Measurements from ENCODE around the gene MGAT5B. TPM values are rescaled to one million over a fixed set of nuclear protein-coding genes. Genes with fewer than 3 reads are reported as not detected.
A peak's percentile ranks its signal among the peaks of the same experiment; 100 is the strongest.

MGAT5B gene
- total and polyA plus RNA-seq, 10 donors, result 0.02 to 2.0 (median 0.75) TPM

GRCh38 chr17:76948726-76949342, 80.6 kb downstream of the MGAT5B start:
- Histone ChIP-seq H3K36me3 (no peaks in the 10 kb centered on the region), H3K4me1 (peaks cover 0 to 29% (median 0%) of the 10 kb centered on the region in 6 donors), H3K27ac (no peak overlapping the region), H3K4me3 (no peak overlapping the region), H3K9me3 (no peaks in the 10 kb centered on the region), H3K27me3 (replicated peaks in 1 of 7) (peaks cover 0 to 18% (median 0%) of the 10 kb centered on the region in 7 donors)
- DNase-seq, result no peak
- WGBS, 5 donors, result 77 to 86% (median 83%) methylated on average over 9 to 27 of the region's 27 CpGs
- intact Hi-C loops (cut with DNase I; ENCODE audit: low total_unique reads), result no loop called here
- TF ChIP-seq POLR2AphosphoS5 (IDR thresholded peaks at IDR 0.05), result peak in 1 of 3 donors; percentile 27
- TF ChIP-seq POLR2A (IDR thresholded peaks at IDR 0.05), result no peak

- intact Hi-C loops (cut with DNase I; ENCODE audit: low total_unique reads), result no loop called here
- H3K4me3 ChIP-seq, result no peak overlapping the region
- no peaks in the 10 kb centered on the region for H3K9me3 ChIP-seq
- peaks cover 0 to 29% (median 0%) of the 10 kb centered on the region in 6 donors for H3K4me1 ChIP-seq
- H3K36me3 ChIP-seq, result no peaks in the 10 kb centered on the region
- H3K27ac ChIP-seq, result no peak overlapping the region
- WGBS, 5 donors, result 58 to 72% (median 69%) methylated on average over 18 of the region's 18 CpGs
- TF ChIP-seq CTCF (IDR thresholded peaks at IDR 0.05 in 8 of 11, conservative IDR thresholded peaks at IDR 0.05 in 3 of 11) (no peak), POLR2A (IDR thresholded peaks at IDR 0.05) (no peak), POLR2AphosphoS5 (IDR thresholded peaks at IDR 0.05) (no peak)
- DNase-seq, result no peak
- peaks cover 0 to 18% (median 0%) of the 10 kb centered on the region in 7 donors for H3K27me3 ChIP-seq (replicated peaks in 1 of 7)
Measured at GRCh38 chr17:76949913-76950695, 81.9 kb downstream of the MGAT5B start.

- H3K9me3 ChIP-seq, result no peaks in the 10 kb centered on the region
- H3K4me1 ChIP-seq, result peaks cover 0 to 29% (median 0%) of the 10 kb centered on the region in 6 donors
- WGBS, 5 donors, result 77 to 90% (median 85%) methylated on average over 8 of the region's 8 CpGs
- peaks cover 0 to 22% (median 0%) of the 10 kb centered on the region in 7 donors for H3K27me3 ChIP-seq (replicated peaks in 1 of 7)
- no peaks in the 10 kb centered on the region for H3K36me3 ChIP-seq
- H3K27ac ChIP-seq, result no peak overlapping the region
- TF ChIP-seq CTCF (IDR thresholded peaks at IDR 0.05 in 8 of 11, conservative IDR thresholded peaks at IDR 0.05 in 3 of 11), result no peak
- TF ChIP-seq POLR2AphosphoS5 (IDR thresholded peaks at IDR 0.05), result no peak
- no peak for TF ChIP-seq POLR2A (IDR thresholded peaks at IDR 0.05)
- no peak for DNase-seq
- intact Hi-C loops (cut with DNase I; ENCODE audit: low total_unique reads), result no loop called here
- no peak overlapping the region for H3K4me3 ChIP-seq
Measured at GRCh38 chr17:76951375-76951905, 83.2 kb downstream of the MGAT5B start.

- Histone ChIP-seq H3K27me3 (replicated peaks in 1 of 7) (peaks cover 0 to 31% (median 0%) of the 10 kb centered on the region in 7 donors), H3K9me3 (no peaks in the 10 kb centered on the region), H3K36me3 (no peaks in the 10 kb centered on the region), H3K4me3 (no peak overlapping the region), H3K4me1 (peaks cover 0 to 33% (median 4%) of the 10 kb centered on the region in 6 donors), H3K27ac (no peak overlapping the region)
- 86 to 97% (median 90%) methylated on average over 5 of the region's 5 CpGs for WGBS, 5 donors
- intact Hi-C loops (cut with DNase I; ENCODE audit: low total_unique reads), result no loop called here
- TF ChIP-seq CTCF (IDR thresholded peaks at IDR 0.05 in 8 of 11, conservative IDR thresholded peaks at IDR 0.05 in 3 of 11) (no peak), POLR2AphosphoS5 (IDR thresholded peaks at IDR 0.05) (no peak), POLR2A (IDR thresholded peaks at IDR 0.05) (no peak)
- DNase-seq, result no peak
Measured at GRCh38 chr17:76952402-76952801, 84.2 kb downstream of the MGAT5B start.
